GM12892 (cell line): ENCODE data around the gene PRKD3.

ENCODE experiments used
- POLR2A ChIP-seq: IDR thresholded peaks from 2 replicates; pipeline ENCODE4 v1.6.1; 2011; ENCODE audit warnings: low read depth, low read length, control low read depth
- POLR2AphosphoS5 ChIP-seq: IDR thresholded peaks from 2 replicates; pipeline ENCODE4 v1.6.1; 2011; ENCODE audit warnings: low read depth, low read length, control low read depth
- TAF1 ChIP-seq: IDR thresholded peaks from 2 replicates; pipeline ENCODE4 v1.6.1; 2011; ENCODE audit warnings: low read depth, mild to moderate bottlenecking, control low read depth, low read length, borderline replicate concordance

- TF ChIP-seq POLR2AphosphoS5 (no peak), POLR2A (no peak), TAF1 (no peak)
Measured at GRCh38 chr2:37322368-37322767, 2.3 kb downstream of the PRKD3 start.
